ENCODE results near the gene KMT2D.

DNA sequence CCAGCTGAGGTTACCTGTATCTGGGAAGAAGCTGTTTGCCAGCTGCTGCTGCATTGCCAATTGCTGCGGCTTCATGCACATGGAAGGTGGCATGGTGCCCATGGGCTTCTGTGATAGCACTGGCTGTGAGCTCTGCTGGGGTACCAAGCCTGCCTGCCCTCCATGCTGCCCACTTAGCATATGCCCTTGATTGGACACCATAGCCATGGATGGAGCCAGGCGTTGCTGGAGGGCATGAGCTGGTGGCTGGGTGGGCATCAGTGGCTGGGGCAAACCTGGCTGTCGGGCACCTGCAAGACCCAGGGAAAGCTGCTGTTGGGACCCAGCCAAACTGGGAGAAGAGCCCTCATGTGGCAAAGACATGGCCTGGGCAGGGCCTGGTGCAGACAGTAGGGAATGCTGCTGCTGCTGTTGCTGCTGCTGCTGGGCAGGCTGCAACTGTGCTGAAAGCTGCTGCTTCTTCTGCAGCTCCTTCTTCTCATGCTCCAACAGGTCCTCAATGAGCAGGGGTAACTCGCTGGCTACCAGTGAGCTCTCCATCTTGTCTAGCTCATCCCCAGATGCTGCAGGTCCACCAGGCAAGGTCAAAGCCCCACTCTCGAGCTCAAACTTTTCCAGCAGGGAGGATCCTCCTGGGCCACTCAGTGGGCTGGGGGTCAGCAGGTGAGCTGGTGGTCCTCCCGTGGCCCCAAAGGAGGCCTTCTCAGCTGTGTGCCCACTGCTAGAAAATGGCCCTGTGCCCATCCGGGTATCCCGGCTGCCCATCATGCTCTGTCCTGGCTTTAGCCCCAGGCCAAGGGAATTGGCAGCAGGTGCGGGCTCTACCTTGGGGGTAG, 23.3 kb downstream of the KMT2D start:
- TF ChIP-seq, protein P1, sequence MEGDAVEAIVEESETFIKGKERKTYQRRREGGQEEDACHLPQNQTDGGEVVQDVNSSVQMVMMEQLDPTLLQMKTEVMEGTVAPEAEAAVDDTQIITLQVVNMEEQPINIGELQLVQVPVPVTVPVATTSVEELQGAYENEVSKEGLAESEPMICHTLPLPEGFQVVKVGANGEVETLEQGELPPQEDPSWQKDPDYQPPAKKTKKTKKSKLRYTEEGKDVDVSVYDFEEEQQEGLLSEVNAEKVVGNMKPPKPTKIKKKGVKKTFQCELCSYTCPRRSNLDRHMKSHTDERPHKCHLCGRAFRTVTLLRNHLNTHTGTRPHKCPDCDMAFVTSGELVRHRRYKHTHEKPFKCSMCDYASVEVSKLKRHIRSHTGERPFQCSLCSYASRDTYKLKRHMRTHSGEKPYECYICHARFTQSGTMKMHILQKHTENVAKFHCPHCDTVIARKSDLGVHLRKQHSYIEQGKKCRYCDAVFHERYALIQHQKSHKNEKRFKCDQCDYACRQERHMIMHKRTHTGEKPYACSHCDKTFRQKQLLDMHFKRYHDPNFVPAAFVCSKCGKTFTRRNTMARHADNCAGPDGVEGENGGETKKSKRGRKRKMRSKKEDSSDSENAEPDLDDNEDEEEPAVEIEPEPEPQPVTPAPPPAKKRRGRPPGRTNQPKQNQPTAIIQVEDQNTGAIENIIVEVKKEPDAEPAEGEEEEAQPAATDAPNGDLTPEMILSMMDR (IDR thresholded peaks at IDR 0.05) = no peak
- TF ChIP-seq POLR2A (IDR thresholded peaks at IDR 0.05) = no peak
